ENCODE results near the gene RPN2. TPM values are rescaled to one million over a fixed set of nuclear protein-coding genes. Genes with fewer than 3 reads are reported as not detected.
A peak's percentile ranks its signal among the peaks of the same experiment; 100 is the strongest.

RPN2 gene
- total and polyA plus RNA-seq, 5 donors, result 72.1 to 119 (median 110) TPM

GRCh38 chr20:37218976-37219375, 39.8 kb downstream of the RPN2 start:
- WGBS, result 87% methylated on average over 4 of the region's 4 CpGs
- H3K4me1 ChIP-seq (ENCODE audit: control insufficient read depth, insufficient read depth, low read length), result no peaks in the 10 kb centered on the region
- H3K27me3 ChIP-seq (ENCODE audit: control insufficient read depth, insufficient read depth), result no peaks in the 10 kb centered on the region
- ATAC-seq, result no peak
- H3K9me3 ChIP-seq (ENCODE audit: control insufficient read depth, low read length), result no peaks in the 10 kb centered on the region
- intact Hi-C loops (cut with DNase I), result no loop called here
- H3K27ac ChIP-seq (ENCODE audit: low read length), result no peak overlapping the region
- no peak for DNase-seq
- H3K4me3 ChIP-seq (ENCODE audit: low read length), result no peak overlapping the region

- ATAC-seq (no peak), DNase-seq (no peak)
- Histone ChIP-seq H3K27ac (ENCODE audit: low read length) (no peak overlapping the region), H3K4me3 (ENCODE audit: low read length) (no peak overlapping the region), H3K27me3 (ENCODE audit: control insufficient read depth, insufficient read depth) (no peaks in the 10 kb centered on the region), H3K4me1 (ENCODE audit: control insufficient read depth, insufficient read depth, low read length) (no peaks in the 10 kb centered on the region), H3K9me3 (ENCODE audit: control insufficient read depth, low read length) (no peaks in the 10 kb centered on the region)
- 78% methylated on average over 10 of the region's 10 CpGs for WGBS
- intact Hi-C loops (cut with DNase I), result no loop called here
These were observed 40.9 kb downstream of the RPN2 start for GRCh38 chr20:37219751-37220668.

- Histone ChIP-seq H3K27ac (ENCODE audit: low read length) (no peak overlapping the region), H3K4me3 (ENCODE audit: low read length) (no peak overlapping the region), H3K9me3 (ENCODE audit: control insufficient read depth, low read length) (no peaks in the 10 kb centered on the region), H3K4me1 (ENCODE audit: control insufficient read depth, insufficient read depth, low read length) (no peaks in the 10 kb centered on the region), H3K27me3 (ENCODE audit: control insufficient read depth, insufficient read depth) (no peaks in the 10 kb centered on the region)
- intact Hi-C loops (cut with DNase I), result no loop called here
- DNase-seq (no peak), ATAC-seq (peak in 1 of 2 donors; percentile 37)
- WGBS, result 58% methylated on average over 3 of the region's 3 CpGs
These were observed 41.6 kb downstream of the RPN2 start for GRCh38 chr20:37220731-37221130.

GRCh38 chr20:37222086-37222485, 43.0 kb downstream of the RPN2 start:
- Histone ChIP-seq H3K9me3 (ENCODE audit: control insufficient read depth, low read length) (no peaks in the 10 kb centered on the region), H3K27me3 (ENCODE audit: control insufficient read depth, insufficient read depth) (no peaks in the 10 kb centered on the region), H3K27ac (ENCODE audit: low read length) (no peak overlapping the region), H3K4me3 (ENCODE audit: low read length) (no peak overlapping the region), H3K4me1 (ENCODE audit: control insufficient read depth, insufficient read depth, low read length) (peaks cover 5% of the 10 kb centered on the region)
- DNase-seq (no peak), ATAC-seq (no peak)
- 96% methylated on average over 4 of the region's 4 CpGs for WGBS
- intact Hi-C loops (cut with DNase I), result no loop called here

GRCh38 chr20:37223053-37223452, 43.9 kb downstream of the RPN2 start:
- DNase-seq (no peak), ATAC-seq (peak; percentile 45 to 69)
- Histone ChIP-seq H3K4me3 (ENCODE audit: low read length) (no peak overlapping the region), H3K9me3 (ENCODE audit: control insufficient read depth, low read length) (no peaks in the 10 kb centered on the region), H3K27ac (ENCODE audit: low read length) (no peak overlapping the region), H3K4me1 (ENCODE audit: control insufficient read depth, insufficient read depth, low read length) (peaks cover 6% of the 10 kb centered on the region), H3K27me3 (ENCODE audit: control insufficient read depth, insufficient read depth) (no peaks in the 10 kb centered on the region)
- intact Hi-C loops (cut with DNase I), result no loop called here

- 84% methylated on average over 5 of the region's 5 CpGs for WGBS
- Histone ChIP-seq H3K27me3 (ENCODE audit: control insufficient read depth, insufficient read depth) (no peaks in the 10 kb centered on the region), H3K9me3 (ENCODE audit: control insufficient read depth, low read length) (no peaks in the 10 kb centered on the region), H3K4me1 (ENCODE audit: control insufficient read depth, insufficient read depth, low read length) (peaks cover 12% of the 10 kb centered on the region), H3K4me3 (ENCODE audit: low read length) (no peak overlapping the region), H3K27ac (ENCODE audit: low read length) (no peak overlapping the region)
- no peak for ATAC-seq
- intact Hi-C loops (cut with DNase I), result no loop called here
- DNase-seq, result no peak
These were observed 46.0 kb downstream of the RPN2 start for GRCh38 chr20:37225146-37225545.

- WGBS, result 60% methylated on average over 3 of the region's 3 CpGs
- Histone ChIP-seq H3K27ac (ENCODE audit: low read length) (peak overlapping the region; percentile 67), H3K9me3 (ENCODE audit: control insufficient read depth, low read length) (no peaks in the 10 kb centered on the region), H3K4me3 (ENCODE audit: low read length) (no peak overlapping the region), H3K4me1 (ENCODE audit: control insufficient read depth, insufficient read depth, low read length) (peaks cover 13% of the 10 kb centered on the region), H3K27me3 (ENCODE audit: control insufficient read depth, insufficient read depth) (no peaks in the 10 kb centered on the region)
- DNase-seq (peak; percentile 71 to 86 (median 84)), ATAC-seq (peak; percentile 70 to 79)
- intact Hi-C loops (cut with DNase I), result no loop called here
These were observed 47.8 kb downstream of the RPN2 start for GRCh38 chr20:37226889-37227288.

GRCh38 chr20:37228082-37228481, 49.0 kb downstream of the RPN2 start:
- Histone ChIP-seq H3K4me1 (ENCODE audit: control insufficient read depth, insufficient read depth, low read length) (peaks cover 13% of the 10 kb centered on the region), H3K27ac (ENCODE audit: low read length) (peak overlapping the region; percentile 76), H3K9me3 (ENCODE audit: control insufficient read depth, low read length) (no peaks in the 10 kb centered on the region), H3K4me3 (ENCODE audit: low read length) (no peak overlapping the region), H3K27me3 (ENCODE audit: control insufficient read depth, insufficient read depth) (no peaks in the 10 kb centered on the region)
- no peak for DNase-seq
- peak; percentile 4 to 32 for ATAC-seq
- WGBS, result 48% methylated on average over 6 of the region's 6 CpGs
- intact Hi-C loops (cut with DNase I), result no loop called here

- 69% methylated on average over 5 of the region's 5 CpGs for WGBS
- peaks cover 13% of the 10 kb centered on the region for H3K4me1 ChIP-seq (ENCODE audit: control insufficient read depth, insufficient read depth, low read length)
- peak overlapping the region; percentile 76 for H3K27ac ChIP-seq (ENCODE audit: low read length)
- H3K27me3 ChIP-seq (ENCODE audit: control insufficient read depth, insufficient read depth), result no peaks in the 10 kb centered on the region
- intact Hi-C loops (cut with DNase I), result no loop called here
- peak; percentile 39 to 52 for ATAC-seq
- no peak overlapping the region for H3K4me3 ChIP-seq (ENCODE audit: low read length)
- no peaks in the 10 kb centered on the region for H3K9me3 ChIP-seq (ENCODE audit: control insufficient read depth, low read length)
- no peak for DNase-seq
These were observed 49.5 kb downstream of the RPN2 start for GRCh38 chr20:37228656-37229055.

- intact Hi-C loops (cut with DNase I), result no loop called here
- 88% methylated on average over 4 of the region's 4 CpGs for WGBS
- Histone ChIP-seq H3K9me3 (ENCODE audit: control insufficient read depth, low read length) (no peaks in the 10 kb centered on the region), H3K4me1 (ENCODE audit: control insufficient read depth, insufficient read depth, low read length) (peaks cover 13% of the 10 kb centered on the region), H3K27ac (ENCODE audit: low read length) (peak overlapping the region; percentile 88), H3K27me3 (ENCODE audit: control insufficient read depth, insufficient read depth) (no peaks in the 10 kb centered on the region), H3K4me3 (ENCODE audit: low read length) (no peak overlapping the region)
- no peak for ATAC-seq
- DNase-seq, result no peak
These were observed 50.2 kb downstream of the RPN2 start for GRCh38 chr20:37229357-37229756.

- no peaks in the 10 kb centered on the region for H3K9me3 ChIP-seq (ENCODE audit: control insufficient read depth, low read length)
- H3K4me3 ChIP-seq (ENCODE audit: low read length), result no peak overlapping the region
- ATAC-seq (no peak), DNase-seq (no peak)
- 94% methylated on average over 6 of the region's 6 CpGs for WGBS
- H3K4me1 ChIP-seq (ENCODE audit: control insufficient read depth, insufficient read depth, low read length), result peaks cover 13% of the 10 kb centered on the region
- H3K27me3 ChIP-seq (ENCODE audit: control insufficient read depth, insufficient read depth), result no peaks in the 10 kb centered on the region
- intact Hi-C loops (cut with DNase I), result no loop called here
- H3K27ac ChIP-seq (ENCODE audit: low read length), result peak overlapping the region; percentile 83
These were observed 51.1 kb downstream of the RPN2 start for GRCh38 chr20:37230200-37230599.

Data from right cardiac atrium (tissue), 5 donors.